BE2C (cell line): ENCODE measurements around the gene MXRA7.
A peak's percentile ranks its signal among the peaks of the same experiment; 100 is the strongest.

Experiments used
- DNase-seq: peaks from one replicate; pipeline ENCODE4 v3.0.0-alpha.2; 2020
- H3K27me3 ChIP-seq: fragments of 250-450 bp; sonication (Bioruptor Pico); 2 replicates; pipeline ENCODE4 v1.5.1; 2020; ENCODE audit warnings: mild to moderate bottlenecking
- H3K36me3 ChIP-seq: fragments of 250-450 bp; sonication (Bioruptor Pico); 2 replicates; pipeline ENCODE4 v1.5.1; 2020; ENCODE audit warnings: mild to moderate bottlenecking
- H3K4me1 ChIP-seq: fragments of 250-450 bp; sonication (Bioruptor Pico); 2 replicates; pipeline ENCODE4 v1.5.1; 2020
- H3K4me3 ChIP-seq: 2 replicates; pipeline ENCODE4 v1.5.1; 2011; ENCODE audit warnings: low read depth, low read length
- H3K9me3 ChIP-seq: fragments of 250-450 bp; sonication (Bioruptor Pico); 2 replicates; pipeline ENCODE4 v1.5.1; 2020
- CTCF ChIP-seq: IDR thresholded peaks from 2 replicates; pipeline ENCODE4 v1.5.1; 2012; ENCODE audit warnings: mild to moderate bottlenecking, low read depth, low read length

MXRA7 gene

GRCh38 chr17:76672270-76672851 is 38.4 kb downstream of the MXRA7 start:
- TF ChIP-seq CTCF, result no peak
- H3K9me3 ChIP-seq, result no peaks in the 10 kb centered on the region
- no peaks in the 10 kb centered on the region for H3K27me3 ChIP-seq
- peaks cover 14% of the 10 kb centered on the region for H3K36me3 ChIP-seq
- no peak for DNase-seq
- H3K4me1 ChIP-seq, result peaks cover 4% of the 10 kb centered on the region
- H3K4me3 ChIP-seq, result peak overlapping the region; percentile 89

GRCh38 chr17:76671912-76672262 is 38.9 kb downstream of the MXRA7 start:
- peaks cover 12% of the 10 kb centered on the region for H3K36me3 ChIP-seq
- peak overlapping the region; percentile 89 for H3K4me3 ChIP-seq
- DNase-seq, result no peak
- H3K9me3 ChIP-seq, result no peaks in the 10 kb centered on the region
- TF ChIP-seq CTCF, result no peak
- H3K4me1 ChIP-seq, result peaks cover 4% of the 10 kb centered on the region
- H3K27me3 ChIP-seq, result no peaks in the 10 kb centered on the region

GRCh38 chr17:76671123-76671911 is 39.4 kb downstream of the MXRA7 start:
- H3K9me3 ChIP-seq, result no peaks in the 10 kb centered on the region
- H3K36me3 ChIP-seq, result peaks cover 8% of the 10 kb centered on the region
- H3K4me1 ChIP-seq, result peaks cover 4% of the 10 kb centered on the region
- TF ChIP-seq CTCF, result no peak
- no peaks in the 10 kb centered on the region for H3K27me3 ChIP-seq
- peak; percentile 100 for DNase-seq
- peak overlapping the region; percentile 89 for H3K4me3 ChIP-seq

GRCh38 chr17:76670718-76671122 is 40.0 kb downstream of the MXRA7 start:
- Histone ChIP-seq H3K4me3 (peak overlapping the region; percentile 60; the same call in 1 of the 2 replicates), H3K9me3 (no peaks in the 10 kb centered on the region), H3K4me1 (peaks cover 4% of the 10 kb centered on the region), H3K27me3 (no peaks in the 10 kb centered on the region), H3K36me3 (peaks cover 3% of the 10 kb centered on the region)
- no peak for TF ChIP-seq CTCF
- DNase-seq, result no peak

GRCh38 chr17:76670020-76670717 is 40.6 kb downstream of the MXRA7 start:
- TF ChIP-seq CTCF, result no peak
- no peak for DNase-seq
- Histone ChIP-seq H3K4me3 (no peak overlapping the region), H3K36me3 (peaks cover 3% of the 10 kb centered on the region; the same call in 1 of the 2 replicates), H3K4me1 (peaks cover 4% of the 10 kb centered on the region), H3K27me3 (no peaks in the 10 kb centered on the region), H3K9me3 (no peaks in the 10 kb centered on the region)
